GM19238 (cell line): Measurements from ENCODE around the gene NT5DC1.
A peak's percentile ranks its signal among the peaks of the same experiment; 100 is the strongest.

Source experiments
- DNase-seq: peaks from one replicate; pipeline ENCODE4 v3.0.0; 2011; ENCODE audit warnings: low spot score; ENCODE audit not compliant: insufficient read length

Gene NT5DC1

DNA sequence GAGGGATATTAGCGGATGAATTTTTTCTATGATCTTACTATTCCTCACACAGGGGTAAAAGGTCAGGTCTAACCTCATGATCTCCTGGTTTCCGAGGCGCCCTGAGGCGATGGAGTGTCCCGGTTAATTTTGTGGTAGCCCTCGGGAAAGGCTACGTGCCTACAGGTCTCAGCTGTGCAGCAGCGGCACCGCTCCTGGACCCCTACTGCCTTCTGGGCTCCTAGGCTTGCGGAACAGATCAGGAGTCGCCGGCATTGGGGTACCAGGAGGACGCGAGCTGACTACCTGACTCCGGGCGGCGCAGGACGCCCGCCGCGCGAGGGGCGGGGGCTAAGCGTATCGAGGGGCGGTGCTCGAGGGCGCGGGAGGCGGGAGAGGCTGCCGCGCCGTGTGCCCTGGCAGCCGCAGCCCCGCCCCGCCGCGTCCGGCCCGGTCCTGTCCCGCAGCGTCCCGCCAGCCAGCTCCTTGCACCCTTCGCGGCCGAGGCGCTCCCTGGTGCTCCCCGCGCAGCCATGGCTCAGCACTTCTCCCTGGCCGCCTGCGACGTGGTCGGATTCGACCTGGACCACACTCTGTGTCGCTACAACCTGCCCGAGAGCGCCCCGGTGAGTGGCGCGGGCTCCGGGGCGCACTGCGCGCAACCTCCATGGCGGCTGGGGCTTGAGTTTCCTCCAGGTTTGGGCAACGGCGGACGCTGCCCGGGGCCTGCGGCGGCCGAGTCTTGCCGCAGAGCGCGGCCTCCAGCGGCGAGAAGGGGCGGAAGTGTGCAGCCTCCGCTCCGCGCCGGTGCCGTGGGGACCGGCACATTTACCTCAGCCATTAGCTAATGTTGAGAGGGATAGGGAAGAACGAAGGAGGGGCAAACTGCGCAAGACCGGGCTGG, at the start of gene NT5DC1:
NT5DC1 (plus strand) TSS at position 435 of the 883 bp plus-strand sequence; CDS start at position 513, 78 bp downstream.
- peak; percentile 83 for DNase-seq

DNA sequence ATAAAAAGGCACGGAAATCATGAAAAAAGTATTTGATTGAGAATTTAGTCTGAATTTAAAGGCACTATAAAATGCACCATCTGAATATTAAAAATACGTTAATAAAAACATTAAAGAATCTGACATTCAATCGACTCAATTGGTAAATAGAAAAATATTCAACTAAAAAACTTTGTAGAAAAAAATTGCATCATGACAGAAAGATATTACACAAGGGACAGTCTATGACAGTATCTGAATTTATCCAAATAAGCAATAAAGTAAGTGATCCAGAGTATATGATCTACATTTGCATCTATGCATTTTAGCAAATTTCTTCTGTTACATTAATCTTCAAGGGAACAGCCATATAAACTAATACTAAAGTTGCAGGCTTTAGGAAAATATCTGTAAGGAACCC, 49.4 kb upstream of the NT5DC1 start:
- no peak for DNase-seq

DNA sequence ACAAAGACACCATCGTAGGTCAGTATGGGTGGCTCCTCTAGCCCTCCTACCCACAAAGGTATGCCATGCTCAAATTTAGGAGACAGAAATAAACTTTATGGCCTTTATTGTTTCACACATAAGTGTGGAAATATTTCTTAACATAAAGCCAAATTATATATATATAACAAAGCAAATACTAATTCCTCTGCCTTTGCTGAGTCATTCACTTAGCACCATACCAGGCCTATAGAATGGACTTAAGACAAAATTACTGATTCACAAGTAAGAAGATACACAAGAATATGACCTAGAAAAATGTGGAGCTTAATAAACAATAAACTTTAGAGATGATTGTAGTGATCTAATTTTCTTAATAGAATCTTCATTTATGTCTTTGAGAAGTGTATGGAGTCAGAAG, 45.1 kb upstream of the NT5DC1 start:
- DNase-seq, result no peak

DNA sequence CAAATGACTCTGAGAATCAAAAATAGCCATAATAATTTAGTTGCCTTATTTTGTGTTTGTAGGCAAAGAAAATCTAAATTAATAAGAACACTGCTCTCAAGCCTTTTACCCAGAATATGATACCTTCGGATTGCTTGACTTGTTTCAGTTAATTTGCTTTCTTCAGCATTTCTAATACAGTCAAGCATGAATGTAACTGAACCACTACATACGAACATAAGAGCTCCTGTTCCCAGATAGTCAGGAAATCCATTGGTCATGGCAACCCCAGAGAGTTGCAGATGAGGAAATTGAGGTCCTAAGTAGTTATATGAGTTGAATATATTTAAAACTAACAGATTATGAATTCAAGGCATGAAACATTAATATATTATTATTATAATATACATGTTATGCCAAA, 42.9 kb upstream of the NT5DC1 start:
- DNase-seq, result no peak

- DNase-seq, result no peak
Measured at GRCh38 chr6:116059713-116060571, 40.7 kb upstream of the NT5DC1 start.

DNA sequence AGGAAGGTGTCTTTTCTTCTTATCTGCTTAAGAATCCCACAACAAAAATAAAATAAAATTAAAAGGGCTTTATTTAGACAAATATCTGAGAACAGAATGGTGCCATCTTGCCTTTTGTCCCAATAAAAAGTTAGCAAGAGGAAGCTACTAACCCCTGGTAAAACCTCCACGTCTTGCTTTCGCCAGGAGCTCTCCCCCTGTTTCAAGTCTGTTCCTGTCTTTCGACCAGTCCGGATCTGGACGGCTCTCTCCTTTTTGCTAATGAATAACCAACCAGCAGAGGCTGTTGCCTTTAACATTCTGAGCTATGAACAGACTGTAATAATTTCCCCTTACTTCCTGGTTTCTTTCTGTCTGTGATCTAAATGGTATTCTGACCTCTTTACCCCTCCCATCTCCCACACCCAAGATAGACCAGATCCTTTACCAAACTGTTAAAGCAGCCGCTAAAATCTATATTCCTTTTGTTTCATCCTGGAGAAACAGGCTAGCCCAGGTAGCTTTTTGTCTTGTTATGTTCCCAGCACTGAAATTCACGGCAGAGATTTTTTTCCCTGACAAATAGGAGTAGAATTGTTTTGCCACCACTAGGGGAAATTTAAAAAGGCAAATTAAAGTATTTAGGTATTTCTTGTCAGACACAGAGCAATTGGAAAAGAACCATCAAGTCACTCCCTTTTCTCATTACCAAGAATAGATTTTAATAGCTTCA, 39.9 kb upstream of the NT5DC1 start, which contains the start of gene FRK:
FRK (minus strand) TSS at position 320 of the 712 bp plus-strand sequence. CDS start 580 bp downstream, outside the sequence.
- no peak for DNase-seq

GRCh38 chr6:116062496-116062895, 38.2 kb upstream of the NT5DC1 start:
- DNase-seq, result no peak

- no peak for DNase-seq
Measured at GRCh38 chr6:116064666-116065065, 36.0 kb upstream of the NT5DC1 start.

DNA sequence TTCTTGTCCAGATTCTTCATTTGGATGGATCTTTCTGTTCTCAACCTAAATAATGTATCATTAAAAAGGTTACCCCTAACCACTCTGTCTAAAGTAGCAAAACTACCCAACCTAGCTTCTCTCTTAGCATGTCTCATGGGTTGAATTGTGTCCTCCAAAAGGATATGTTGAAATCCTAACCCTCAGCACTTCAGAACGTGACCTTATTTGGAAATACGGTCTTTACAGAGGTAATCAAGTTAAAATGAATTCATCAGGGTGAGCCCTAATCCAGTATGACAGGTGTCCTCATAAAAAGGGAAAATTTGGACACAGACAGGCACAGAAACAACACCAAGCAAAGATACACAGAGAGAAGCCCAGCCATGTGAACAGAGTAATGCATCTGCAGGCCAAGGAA, 33.9 kb upstream of the NT5DC1 start:
- DNase-seq, result no peak

- no peak for DNase-seq
Measured at GRCh38 chr6:116070101-116070500, 30.6 kb upstream of the NT5DC1 start.

DNA sequence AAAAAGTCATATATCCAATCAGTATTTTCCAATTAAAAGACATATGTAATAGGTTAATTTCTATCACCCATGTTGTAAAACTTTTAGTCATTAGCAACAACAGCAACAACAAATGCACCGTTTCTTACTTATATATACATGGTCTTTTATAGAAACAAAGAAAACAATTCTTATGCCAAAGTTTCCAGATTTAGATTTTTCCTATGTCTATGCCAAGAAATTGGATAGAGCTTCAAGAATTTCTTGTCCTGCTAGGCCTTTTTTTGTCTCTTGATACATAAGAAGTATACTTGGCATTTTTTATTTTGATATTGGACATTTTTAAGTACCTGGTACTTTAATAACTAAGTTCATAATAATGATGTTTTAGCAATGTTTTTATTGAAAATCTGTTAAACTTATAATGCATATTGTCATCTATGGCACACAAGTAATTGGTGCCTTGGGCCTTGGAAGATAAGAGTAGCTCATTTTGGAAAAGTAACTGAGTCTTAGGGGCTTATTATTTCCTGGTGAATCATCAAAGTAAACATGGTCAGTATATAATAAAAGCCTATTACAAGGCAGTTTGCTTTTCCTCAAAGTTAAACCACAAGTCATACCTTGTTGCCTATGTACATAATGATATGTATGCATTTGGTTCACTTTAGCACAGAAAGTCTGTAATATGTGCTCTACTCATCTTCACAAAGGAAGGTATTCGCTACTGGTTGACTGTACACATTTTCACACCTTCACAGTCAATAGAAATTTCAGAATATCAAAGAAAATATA, 29.9 kb upstream of the NT5DC1 start:
- DNase-seq, result no peak

GRCh38 chr6:116072368-116072767, 28.3 kb upstream of the NT5DC1 start:
- DNase-seq, result no peak

- DNase-seq, result no peak
Measured at GRCh38 chr6:116073765-116074440, 26.8 kb upstream of the NT5DC1 start.

DNA sequence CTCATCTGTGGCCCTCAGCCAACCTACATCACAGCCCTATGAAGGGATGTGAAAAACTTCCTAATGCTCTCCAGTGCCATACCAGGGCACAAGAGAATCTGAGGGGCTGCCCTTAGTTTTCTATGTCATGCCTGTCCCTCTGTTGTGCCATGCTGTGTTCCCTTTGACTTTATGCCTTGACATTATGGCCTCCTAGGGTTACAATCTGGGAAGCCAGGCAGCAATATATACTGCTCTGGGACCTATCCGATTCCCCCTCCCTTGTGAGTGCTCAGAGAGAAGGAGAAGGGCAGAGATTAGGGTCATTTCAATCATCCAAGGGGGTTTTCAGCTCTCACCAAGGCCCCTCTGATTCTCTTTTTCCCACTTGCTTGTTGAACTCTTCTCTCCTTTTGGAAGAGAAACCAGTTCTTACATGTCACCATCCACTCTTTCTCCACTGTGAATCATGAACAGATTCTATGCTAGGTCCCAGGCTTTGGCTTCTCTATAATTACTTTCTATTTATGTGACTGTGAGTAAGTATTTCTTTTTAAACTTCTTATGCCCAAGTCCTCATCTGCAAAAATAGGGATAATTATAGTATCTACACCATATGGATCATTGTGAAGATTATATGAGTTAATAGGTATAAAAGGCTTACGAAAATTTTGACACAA, 25.8 kb upstream of the NT5DC1 start:
- no peak for DNase-seq

- no peak for DNase-seq
Measured at GRCh38 chr6:116078522-116078921, 22.1 kb upstream of the NT5DC1 start.

GRCh38 chr6:116078945-116079344, 21.7 kb upstream of the NT5DC1 start:
- no peak for DNase-seq

DNA sequence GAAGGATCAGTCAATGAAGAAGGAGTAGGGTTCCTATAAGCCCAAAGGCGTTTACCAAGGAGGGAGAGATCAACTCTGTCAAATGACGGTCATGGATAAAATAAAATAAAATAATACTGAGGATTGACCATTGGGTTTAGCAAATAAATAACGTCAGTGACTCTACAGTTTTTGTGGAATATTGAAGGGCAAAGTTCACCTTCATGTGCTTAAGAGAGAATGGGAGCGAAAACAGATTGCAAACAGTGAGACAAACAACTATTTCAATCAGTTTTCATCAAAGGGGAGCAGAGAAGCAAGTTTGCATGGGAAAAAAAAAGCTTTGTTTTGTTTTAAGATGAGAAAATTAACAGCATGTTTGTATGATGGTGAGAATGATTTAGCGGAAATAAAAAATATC, 17.6 kb upstream of the NT5DC1 start:
- DNase-seq, result no peak

DNA sequence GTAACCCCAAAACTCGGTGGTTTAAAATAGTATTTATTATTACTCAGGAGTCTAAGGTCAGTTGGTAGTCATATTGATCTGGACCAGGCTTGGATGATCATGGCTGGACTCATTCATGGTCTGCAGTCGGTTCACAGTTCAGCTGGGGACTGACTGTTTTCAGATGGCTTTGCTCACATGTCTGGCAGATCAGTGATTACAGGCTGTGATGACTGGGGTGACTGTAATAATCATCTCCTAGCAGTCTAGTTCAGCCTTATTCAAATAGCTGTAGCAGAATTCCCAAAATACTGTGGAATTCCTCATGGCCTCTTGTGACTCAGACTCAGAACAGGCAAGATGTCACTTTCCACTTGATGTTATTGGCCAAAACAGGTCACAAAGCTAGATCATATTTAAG, 16.4 kb upstream of the NT5DC1 start:
- DNase-seq, result no peak

DNA sequence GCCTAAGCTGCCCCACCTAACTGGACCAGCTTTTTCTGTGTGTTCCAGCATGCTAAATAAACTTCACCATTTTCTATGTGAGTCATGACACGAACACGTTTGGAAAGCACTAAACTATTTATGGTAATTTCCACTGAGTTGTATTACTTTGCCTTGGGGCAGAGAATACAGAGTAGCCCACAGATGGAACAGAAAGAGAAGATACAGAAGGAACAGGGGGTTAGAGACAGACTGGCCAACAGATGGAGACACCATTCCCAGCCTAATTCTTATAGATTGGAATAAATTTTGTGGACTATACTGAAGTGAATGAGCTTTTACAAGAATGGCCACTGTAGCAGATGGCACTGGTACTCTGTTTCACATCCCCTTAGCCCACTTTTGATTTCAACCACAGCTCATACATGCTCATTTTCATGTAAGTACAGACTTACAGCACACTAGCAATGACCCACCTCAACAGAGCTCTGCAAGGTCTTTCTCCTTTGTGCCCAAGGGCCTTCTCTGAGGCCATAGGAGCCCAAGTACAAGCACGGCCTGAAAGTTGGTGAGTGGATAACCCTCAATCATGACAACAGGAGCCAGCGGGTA, 13.1 kb upstream of the NT5DC1 start:
- DNase-seq, result peak; percentile 34
